Occipital lobe (tissue), 2 donors: ENCODE results near the gene WDR36. TPM values are rescaled to one million over a fixed set of nuclear protein-coding genes. Genes with fewer than 3 reads are reported as not detected.

Experiments used
- DNase-seq: peaks from one replicate; lab custom pipeline; 2025; lab: John Stamatoyannopoulos, UW
- total RNA-seq: library from RNA; depleted of rRNA; stranded (reverse); fragments of >200 nt; gene quantifications from one replicate; pipeline ENCODE4 v1.2.3, GENCODE V29; 2014

Gene WDR36
- total RNA-seq, 1 donor from 2014 or later = 61.8 TPM

DNA sequence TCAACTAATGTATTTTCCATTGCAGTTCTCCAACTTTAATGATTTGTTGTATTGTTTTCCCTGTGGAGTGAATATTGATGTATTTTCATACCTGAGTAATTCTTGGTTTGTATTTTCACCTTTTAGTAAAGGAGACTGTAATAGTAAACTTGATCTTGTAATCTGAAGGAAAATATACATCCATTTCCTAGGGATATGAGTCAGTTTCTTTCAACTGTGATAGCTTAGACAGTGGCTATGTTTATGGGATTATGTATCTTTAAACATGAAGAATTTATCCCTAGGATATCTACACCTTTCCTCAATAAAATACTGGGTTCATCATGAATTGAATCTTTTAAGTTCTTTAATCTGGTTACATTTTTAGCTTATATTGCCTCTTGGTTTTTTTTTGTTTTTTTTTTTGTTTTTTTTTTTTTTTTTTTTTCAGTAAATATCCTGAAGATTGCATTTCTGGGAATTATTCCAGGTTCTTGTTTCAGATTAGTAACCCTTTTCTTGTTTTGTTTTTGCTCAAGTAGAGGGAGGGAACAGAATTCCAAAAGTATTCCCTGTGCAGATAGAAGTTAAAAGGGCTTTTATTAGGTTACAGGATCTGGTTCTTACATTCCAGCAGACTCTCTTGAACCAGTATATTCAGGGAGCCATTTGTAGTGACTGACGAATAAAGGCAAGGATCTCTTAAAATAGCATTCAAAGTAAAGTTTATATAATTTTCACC is 7.1 kb downstream of the WDR36 start:
- DNase-seq = no peak

DNA sequence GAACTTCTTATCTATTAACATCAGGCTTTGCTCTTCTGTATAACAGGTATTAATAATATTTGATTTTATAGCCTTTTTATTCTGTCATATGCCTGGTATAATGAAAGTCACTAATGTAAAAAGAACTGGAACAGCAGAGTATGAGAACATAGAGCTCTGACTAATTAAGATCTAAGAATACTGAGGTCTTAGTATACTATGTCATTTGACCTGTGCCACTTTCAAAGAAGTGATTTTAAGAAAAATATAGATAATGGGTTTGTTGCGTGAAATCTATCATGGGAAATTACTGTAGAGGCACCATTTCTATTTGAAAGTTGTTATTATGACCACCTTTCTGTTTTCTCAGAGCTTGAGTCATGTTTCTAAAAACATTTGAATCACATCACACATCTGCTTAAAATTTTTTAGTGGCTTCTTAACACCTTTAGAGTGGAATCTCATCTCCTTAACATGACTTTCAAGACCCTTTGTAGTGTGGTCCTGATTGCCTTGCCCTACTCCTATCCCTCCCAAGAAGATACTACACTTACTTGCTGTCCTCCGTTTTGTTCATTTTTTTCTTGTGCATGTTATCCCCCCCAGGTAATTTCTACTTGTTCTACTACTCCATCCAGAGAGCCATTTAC is 14.3 kb downstream of the WDR36 start:
- DNase-seq = no peak

- no peak for DNase-seq
Observed at GRCh38 chr5:111107371-111107770, 15.2 kb downstream of the WDR36 start.

GRCh38 chr5:111111956-111112355 is 19.8 kb downstream of the WDR36 start:
- DNase-seq = no peak

DNA sequence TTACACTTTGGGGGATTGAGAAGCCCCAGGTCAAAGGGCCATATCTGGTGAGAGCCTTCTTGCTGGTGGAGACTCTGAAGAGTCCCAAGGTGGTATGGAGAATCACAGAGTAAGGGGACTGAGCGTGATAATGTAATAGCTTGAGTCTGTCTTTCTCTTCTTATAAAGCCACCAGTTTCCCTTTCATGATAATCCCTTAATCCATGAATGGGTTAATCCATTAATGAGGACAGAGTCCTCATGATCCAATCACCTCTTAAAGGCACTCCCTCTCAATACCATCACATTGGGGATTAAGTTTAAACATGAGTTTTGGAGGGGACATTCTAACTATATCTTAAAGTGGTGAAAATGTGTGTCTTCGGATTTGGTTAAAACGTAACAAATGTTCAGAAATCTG is 21.5 kb downstream of the WDR36 start:
- DNase-seq = no peak

- no peak for DNase-seq
Observed at GRCh38 chr5:111115229-111115628, 23.1 kb downstream of the WDR36 start.

- DNase-seq = no peak
Observed at GRCh38 chr5:111116550-111116949, 24.4 kb downstream of the WDR36 start.

DNA sequence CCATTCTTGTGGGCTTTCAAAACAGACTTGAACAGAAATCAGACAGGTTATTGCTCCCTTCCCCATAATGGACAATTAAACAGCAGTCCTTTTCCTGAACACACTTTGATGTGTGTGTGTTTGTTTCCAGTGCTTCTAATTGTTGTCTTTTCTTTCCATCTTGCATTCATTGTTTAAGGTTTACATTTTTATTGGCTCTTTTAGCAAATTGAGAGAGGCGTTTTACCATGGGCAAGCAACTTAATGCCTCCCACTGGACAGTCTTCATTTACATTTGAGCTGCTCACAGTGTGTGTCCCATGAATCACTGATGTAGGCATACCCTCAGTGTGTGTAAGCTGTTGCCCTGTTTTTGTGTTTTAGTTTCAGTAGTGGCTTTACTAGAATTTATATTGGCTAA is 25.0 kb downstream of the WDR36 start:
- DNase-seq = no peak

DNA sequence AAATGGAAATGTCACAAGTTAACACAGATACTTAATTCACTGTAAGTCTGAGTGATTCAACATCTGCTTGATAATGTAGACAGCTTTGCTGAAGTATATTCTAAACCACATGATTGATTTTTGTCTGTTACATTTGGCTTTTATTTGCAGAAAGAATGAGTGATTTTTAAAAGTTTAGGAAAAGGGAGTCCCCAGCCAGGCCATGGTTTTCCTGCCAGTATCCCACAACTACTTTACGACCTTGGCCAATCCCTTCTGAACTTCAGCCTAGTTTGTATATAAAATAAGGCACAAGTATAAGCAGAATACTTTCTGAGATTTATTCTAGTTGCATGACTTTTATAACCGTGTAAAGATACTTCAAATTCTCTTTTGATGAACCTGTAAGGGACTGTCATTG is 27.1 kb downstream of the WDR36 start:
- DNase-seq = no peak

DNA sequence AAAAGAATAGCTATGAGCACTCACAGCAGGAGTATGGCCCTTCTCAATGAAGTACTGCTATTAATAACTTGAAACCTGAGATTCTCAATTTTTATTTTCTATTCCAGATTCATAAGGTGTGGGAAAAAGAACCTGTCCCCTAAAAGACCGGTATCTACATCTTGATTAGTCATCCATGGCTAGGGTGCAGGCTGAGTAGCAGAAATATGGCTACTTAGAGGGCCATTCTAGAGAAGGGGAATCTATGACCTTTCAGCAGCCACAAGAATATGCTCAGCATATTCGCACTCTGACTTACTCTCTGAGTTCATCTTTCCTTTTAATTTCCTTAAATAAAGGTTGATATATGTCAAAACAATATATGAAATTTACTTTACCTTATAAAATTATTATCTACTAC is 27.7 kb downstream of the WDR36 start:
- no peak for DNase-seq

GRCh38 chr5:111120911-111121310 is 28.8 kb downstream of the WDR36 start:
- no peak for DNase-seq

DNA sequence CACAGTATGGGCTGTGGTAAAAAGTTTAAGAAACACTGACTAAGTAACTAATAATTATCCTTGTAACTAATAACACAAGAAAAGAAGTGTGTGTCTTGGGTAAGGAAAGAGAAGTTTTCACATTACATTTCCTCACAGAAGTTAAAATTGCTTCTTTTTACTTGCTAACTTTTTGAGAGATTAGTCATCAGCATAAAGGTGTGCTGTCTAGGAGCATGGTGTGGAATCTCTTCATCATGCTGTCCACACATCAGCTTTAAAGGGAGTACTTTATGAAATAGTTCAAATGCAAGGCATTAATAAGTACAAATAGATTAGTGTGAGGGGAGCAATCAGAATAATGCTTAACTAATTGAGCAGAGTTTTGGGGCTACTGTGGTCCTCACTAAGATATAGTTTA is 29.8 kb downstream of the WDR36 start:
- no peak for DNase-seq

GRCh38 chr5:111122398-111122797 is 30.2 kb downstream of the WDR36 start:
- no peak for DNase-seq

GRCh38 chr5:111124793-111125192 is 32.6 kb downstream of the WDR36 start:
- DNase-seq = no peak

DNA sequence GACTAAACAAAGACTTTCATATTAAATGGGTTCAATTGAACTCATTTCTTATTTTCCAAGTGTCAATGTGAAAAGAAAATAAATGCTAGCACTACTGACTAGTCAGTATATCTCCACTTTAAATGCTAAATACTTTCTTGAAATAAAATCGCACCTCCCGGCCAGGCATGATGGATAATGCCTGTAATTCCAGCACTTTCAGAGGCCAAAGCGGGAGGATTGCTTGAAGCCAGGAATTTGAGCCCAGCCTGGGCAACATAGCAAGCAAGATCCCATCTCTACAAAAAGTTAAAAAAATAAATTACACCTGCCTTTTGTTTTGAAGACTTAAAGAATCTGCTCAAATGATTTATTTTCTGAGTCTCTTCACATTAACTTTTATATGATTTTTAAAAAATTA is 34.7 kb downstream of the WDR36 start:
- DNase-seq = no peak

DNA sequence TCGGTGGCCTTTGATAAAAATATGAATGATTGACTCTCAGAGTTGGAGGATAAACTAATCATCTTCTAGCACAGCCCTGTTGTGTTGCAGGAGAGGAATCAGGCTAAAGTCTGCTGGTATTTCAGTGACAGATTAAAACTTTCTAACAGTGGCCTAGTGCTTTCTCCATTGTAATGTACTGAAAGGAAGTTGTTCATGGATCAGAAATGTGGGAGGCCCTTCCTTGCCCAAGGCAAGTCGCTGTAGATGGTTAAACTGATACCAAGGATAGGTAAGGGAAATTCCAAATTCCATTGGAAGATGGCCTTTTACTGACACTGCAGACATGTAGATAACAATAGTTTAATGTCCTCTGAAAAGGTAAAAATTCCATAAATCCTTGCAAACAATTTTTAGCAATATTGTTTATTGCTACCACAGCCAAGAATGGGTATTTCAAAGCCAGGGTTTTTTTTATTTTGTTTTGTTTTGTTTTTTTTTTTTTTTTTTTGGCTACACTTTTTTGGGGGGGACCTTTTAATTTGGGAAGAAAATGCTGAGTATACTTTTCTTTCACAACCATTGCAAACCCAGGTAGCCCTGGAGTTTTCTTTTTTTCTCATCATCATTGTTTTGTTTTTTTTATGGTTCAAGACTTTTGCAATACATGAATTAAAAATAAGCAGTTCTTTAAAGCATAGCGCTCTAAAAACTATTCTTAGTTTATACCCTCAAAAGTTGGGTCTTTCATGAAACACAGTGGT is 35.5 kb downstream of the WDR36 start:
- DNase-seq = no peak

DNA sequence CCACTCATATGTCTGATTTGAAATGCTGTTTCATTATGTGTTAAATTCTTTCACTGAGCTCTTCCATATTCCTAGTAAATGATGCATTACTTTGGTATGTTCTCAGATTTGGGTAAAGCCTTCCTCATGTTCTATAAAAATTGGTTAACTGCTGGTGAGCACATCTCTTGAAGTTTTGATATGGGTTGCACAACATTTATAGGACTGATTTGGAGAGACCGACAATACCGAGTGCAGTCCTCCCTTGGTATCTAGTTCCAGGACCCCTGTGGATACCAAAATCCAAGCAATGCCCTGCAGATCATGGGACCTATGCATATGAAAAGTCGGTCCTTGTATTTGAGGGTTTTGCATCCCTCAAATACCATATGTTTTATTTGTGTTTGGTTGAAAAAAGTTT is 37.8 kb downstream of the WDR36 start:
- DNase-seq = no peak

DNA sequence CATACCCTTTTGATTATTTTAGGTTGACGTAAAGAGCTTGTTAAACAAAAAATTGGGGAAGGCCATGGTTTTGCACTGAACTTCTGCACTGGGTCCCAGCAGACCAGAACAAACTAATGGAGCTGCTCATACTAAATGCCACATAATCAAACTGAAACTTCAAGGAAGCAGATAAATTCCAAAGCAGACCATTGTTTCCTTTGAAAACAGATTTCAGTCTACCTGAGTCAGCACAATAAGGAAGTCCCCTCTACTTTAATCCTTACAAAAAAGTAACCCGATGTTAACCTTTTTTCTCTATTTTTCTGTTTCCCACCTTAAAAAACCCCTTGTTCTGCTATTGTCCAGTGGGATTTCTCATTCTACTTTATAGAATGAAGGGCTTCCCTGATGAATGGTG is 39.2 kb downstream of the WDR36 start:
- no peak for DNase-seq

DNA sequence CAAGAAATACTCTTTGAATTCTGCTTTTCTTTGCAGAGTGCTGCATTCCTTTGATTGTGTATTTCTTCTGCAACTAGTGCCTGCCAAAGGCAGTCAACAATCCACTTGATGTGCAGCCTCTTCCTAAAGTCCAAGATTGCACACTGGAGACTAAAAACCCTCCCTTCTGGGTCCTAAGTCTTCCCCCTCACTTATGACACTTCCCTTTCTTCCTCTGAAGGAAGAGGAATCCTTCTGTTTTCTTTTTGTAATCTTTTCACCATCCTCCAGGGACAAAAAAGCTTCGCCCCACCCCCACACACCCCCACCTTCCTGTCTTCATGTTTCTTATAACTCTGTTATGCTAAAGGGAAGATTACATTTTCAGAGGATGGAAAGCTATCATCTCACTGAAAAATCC is 39.9 kb downstream of the WDR36 start:
- DNase-seq = no peak

- no peak for DNase-seq
Observed at GRCh38 chr5:111132731-111133435, 40.7 kb downstream of the WDR36 start.

- DNase-seq = no peak
Observed at GRCh38 chr5:111133436-111133751, 41.2 kb downstream of the WDR36 start.

- DNase-seq = no peak
Observed at GRCh38 chr5:111134087-111134486, 41.9 kb downstream of the WDR36 start.
